ENCODE data around the gene PSD2. TPM values are rescaled to one million over a fixed set of nuclear protein-coding genes. Genes with fewer than 3 reads are reported as not detected.

Gene PSD2
- total RNA-seq, 2 donors from 2014 or later, result 0.09 to 0.13 TPM

- intact Hi-C loops (cut with DNase I), result loop anchor here (5.0 kb wide), 2 partner anchors 76 to 104 kb away; no protein-coding TSS in a partner anchor
- ATAC-seq, result no peak
- DNase-seq, result no peak
Observed at GRCh38 chr5:139862803-139863202, 67.2 kb downstream of the PSD2 start.

- intact Hi-C loops (cut with DNase I), result loop anchor here (5.0 kb wide), 2 partner anchors 76 to 104 kb away; no protein-coding TSS in a partner anchor
- DNase-seq, result peak; percentile 67
Observed at GRCh38 chr5:139863361-139863760, 67.8 kb downstream of the PSD2 start.

GRCh38 chr5:139863855-139864558, 68.4 kb downstream of the PSD2 start:
- intact Hi-C loops (cut with DNase I), result loop anchor here (1.0 to 5.0 kb wide), 3 partner anchors 76 to 103 kb away; no protein-coding TSS in a partner anchor
- peak; percentile 72 for DNase-seq
- peak; percentile 78 to 84 for ATAC-seq

More at GRCh38 chr5:139863361-139863760, 67.8 kb downstream of the PSD2 start:
- ATAC-seq, result peak; percentile 75 to 91

GRCh38 chr5:139864716-139865483, 69.3 kb downstream of the PSD2 start:
- peak; percentile 4 for DNase-seq
- intact Hi-C loops (cut with DNase I), result loop anchor here (1.0 to 5.0 kb wide), 3 partner anchors 77 to 102 kb away; no protein-coding TSS in a partner anchor
- no peak for ATAC-seq

- ATAC-seq (no peak), DNase-seq (no peak)
- intact Hi-C loops (cut with DNase I), result no loop called here
Observed at GRCh38 chr5:139867109-139867508, 71.5 kb downstream of the PSD2 start.

- no peak for ATAC-seq
- no peak for DNase-seq
- intact Hi-C loops (cut with DNase I), result no loop called here
Observed at GRCh38 chr5:139867581-139867980, 72.0 kb downstream of the PSD2 start.

- DNase-seq (no peak), ATAC-seq (no peak)
- intact Hi-C loops (cut with DNase I), result no loop called here
Observed at GRCh38 chr5:139869042-139869790, 73.6 kb downstream of the PSD2 start.

GRCh38 chr5:139870677-139871076, 75.1 kb downstream of the PSD2 start:
- DNase-seq (no peak), ATAC-seq (no peak)
- intact Hi-C loops (cut with DNase I), result no loop called here

GRCh38 chr5:139871614-139872013, 76.0 kb downstream of the PSD2 start:
- intact Hi-C loops (cut with DNase I), result no loop called here
- DNase-seq (no peak), ATAC-seq (no peak)

- intact Hi-C loops (cut with DNase I), result no loop called here
- no peak for ATAC-seq
- no peak for DNase-seq
Observed at GRCh38 chr5:139872052-139872766, 76.6 kb downstream of the PSD2 start.

- ATAC-seq (no peak), DNase-seq (no peak)
- intact Hi-C loops (cut with DNase I), result no loop called here
Observed at GRCh38 chr5:139872851-139873794, 77.5 kb downstream of the PSD2 start.

GRCh38 chr5:139875957-139876356, 80.3 kb downstream of the PSD2 start:
- DNase-seq, result no peak
- no peak for ATAC-seq
- intact Hi-C loops (cut with DNase I), result no loop called here

- no peak for DNase-seq
- intact Hi-C loops (cut with DNase I), result no loop called here
- no peak for ATAC-seq
Observed at GRCh38 chr5:139877129-139877597, 81.6 kb downstream of the PSD2 start.

- intact Hi-C loops (cut with DNase I), result no loop called here
- ATAC-seq, result peak in 1 of 2 donors; percentile 10
Observed at GRCh38 chr5:139878093-139878492, 82.5 kb downstream of the PSD2 start.

GRCh38 chr5:139880416-139881142, 85.0 kb downstream of the PSD2 start:
- ATAC-seq, result peak in 1 of 2 donors; percentile 38
- no peak for DNase-seq
- intact Hi-C loops (cut with DNase I), result no loop called here

More at GRCh38 chr5:139878093-139878492, 82.5 kb downstream of the PSD2 start:
- no peak for DNase-seq

- ATAC-seq (no peak), DNase-seq (no peak)
- intact Hi-C loops (cut with DNase I), result no loop called here
Observed at GRCh38 chr5:139881143-139881733, 85.6 kb downstream of the PSD2 start.

- ATAC-seq, result no peak
- intact Hi-C loops (cut with DNase I), result no loop called here
- DNase-seq, result no peak
Observed at GRCh38 chr5:139882316-139882715, 86.7 kb downstream of the PSD2 start.
